C4-2B (cell line): ENCODE data around the gene TWIST2.

ENCODE experiments used
- ZFX ChIP-seq: fragments of 450-650 bp; IDR thresholded peaks from 2 replicates; pipeline ENCODE4 v1.6.1; 2017
- TF ChIP-seq, protein P1 (sequence below): fragments of 450-650 bp; conservative IDR thresholded peaks from 2 replicates; pipeline ENCODE4 v1.5.1; 2017; ENCODE audit warnings: mild to moderate bottlenecking

DNA sequence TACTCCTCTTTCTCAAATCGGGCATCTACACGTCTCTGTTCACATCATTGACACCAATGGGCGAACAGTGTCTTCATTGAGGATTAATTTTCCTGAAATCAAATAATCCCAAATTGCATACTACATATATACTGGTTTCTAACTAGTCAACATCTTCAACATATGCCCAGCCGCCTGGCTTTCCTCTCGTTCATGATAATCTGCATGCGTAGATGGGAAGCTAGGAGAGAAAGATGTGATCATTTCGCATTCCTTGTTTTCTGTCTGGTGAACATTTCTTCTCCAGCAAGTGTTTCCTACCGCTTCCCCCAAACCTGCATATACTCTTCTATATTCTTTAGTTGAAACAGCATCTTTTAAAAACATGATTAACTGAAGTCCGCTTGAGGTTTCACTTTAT is 7.4 kb downstream of the TWIST2 start:
- TF ChIP-seq, protein P1, sequence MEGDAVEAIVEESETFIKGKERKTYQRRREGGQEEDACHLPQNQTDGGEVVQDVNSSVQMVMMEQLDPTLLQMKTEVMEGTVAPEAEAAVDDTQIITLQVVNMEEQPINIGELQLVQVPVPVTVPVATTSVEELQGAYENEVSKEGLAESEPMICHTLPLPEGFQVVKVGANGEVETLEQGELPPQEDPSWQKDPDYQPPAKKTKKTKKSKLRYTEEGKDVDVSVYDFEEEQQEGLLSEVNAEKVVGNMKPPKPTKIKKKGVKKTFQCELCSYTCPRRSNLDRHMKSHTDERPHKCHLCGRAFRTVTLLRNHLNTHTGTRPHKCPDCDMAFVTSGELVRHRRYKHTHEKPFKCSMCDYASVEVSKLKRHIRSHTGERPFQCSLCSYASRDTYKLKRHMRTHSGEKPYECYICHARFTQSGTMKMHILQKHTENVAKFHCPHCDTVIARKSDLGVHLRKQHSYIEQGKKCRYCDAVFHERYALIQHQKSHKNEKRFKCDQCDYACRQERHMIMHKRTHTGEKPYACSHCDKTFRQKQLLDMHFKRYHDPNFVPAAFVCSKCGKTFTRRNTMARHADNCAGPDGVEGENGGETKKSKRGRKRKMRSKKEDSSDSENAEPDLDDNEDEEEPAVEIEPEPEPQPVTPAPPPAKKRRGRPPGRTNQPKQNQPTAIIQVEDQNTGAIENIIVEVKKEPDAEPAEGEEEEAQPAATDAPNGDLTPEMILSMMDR, result no peak
- TF ChIP-seq ZFX, result no peak
